ENCODE measurements around the gene EVI5.

- no peak for TF ChIP-seq CTCF (IDR thresholded peaks at IDR 0.05; ENCODE audit: poor library complexity)
- TF ChIP-seq EZH2 (IDR thresholded peaks at IDR 0.05; ENCODE audit: borderline replicate concordance): no peak
Observed at GRCh38 chr1:92707709-92708108, 77.2 kb downstream of the EVI5 start.

Data from hepatocyte (in vitro differentiated cells).